Measurements from ENCODE around the gene ATP7B. TPM values are rescaled to one million over a fixed set of nuclear protein-coding genes. Genes with fewer than 3 reads are reported as not detected.

Gene ATP7B
- total and polyA plus RNA-seq, 2 donors (not counting 3 experiments of a cell fraction or from before 2014, with no cell fraction given) = 4.2 to 8.0 TPM

DNA sequence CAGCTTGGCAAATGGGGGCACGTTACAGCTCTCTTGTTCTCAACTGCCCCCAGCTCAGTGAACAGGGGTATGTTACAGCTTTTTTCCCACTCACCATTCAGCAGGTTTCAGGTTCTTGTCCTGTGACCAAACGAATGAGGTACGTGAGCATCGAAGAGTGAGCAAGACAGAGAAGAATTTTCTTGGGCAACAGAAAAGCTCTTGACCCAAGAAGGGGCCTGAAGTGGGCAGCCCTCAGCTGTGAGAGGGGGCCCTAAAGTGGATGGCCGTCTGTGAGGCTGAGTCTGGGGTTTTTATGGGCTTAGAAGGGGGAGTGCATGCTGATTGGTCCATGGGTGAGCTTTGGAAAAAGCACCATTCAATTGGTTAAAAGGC lies 128.0 kb downstream of the ATP7B start:
- H3K4me3 ChIP-seq (replicated peaks in 1 of 3; ENCODE audit: insufficient read depth in 1 of 3, low read depth in 1 of 3, low read length in 3 of 3) = no peak overlapping the region
- BruUV-seq (replicated peaks) = no TSS peak
- H3K9me3 ChIP-seq (replicated peaks; ENCODE audit: control insufficient read depth, insufficient read depth, low read length) = no peaks in the 10 kb centered on the region
- no peak overlapping the region for H3K9ac ChIP-seq (replicated peaks; ENCODE audit: extremely low read depth, insufficient read depth, low read length)
- H3K9me1 ChIP-seq (replicated peaks; ENCODE audit: control insufficient read depth, extremely low read depth, insufficient read depth, low read length) = no peaks in the 10 kb centered on the region
- TF ChIP-seq POLR2AphosphoS5 (IDR thresholded peaks at IDR 0.05; ENCODE audit: insufficient read depth, low read depth, low read length) = no peak
- no peak for TF ChIP-seq GATA2 (IDR thresholded peaks at IDR 0.05; ENCODE audit: insufficient read depth, insufficient read length, low read depth, low read length)
- TF ChIP-seq CTCF (IDR thresholded peaks at IDR 0.05; ENCODE audit: extremely low read depth in 1 of 2, insufficient read depth in 1 of 2, low read depth in 1 of 2, low read length in 2 of 2) = no peak
- TF ChIP-seq, protein P1, sequence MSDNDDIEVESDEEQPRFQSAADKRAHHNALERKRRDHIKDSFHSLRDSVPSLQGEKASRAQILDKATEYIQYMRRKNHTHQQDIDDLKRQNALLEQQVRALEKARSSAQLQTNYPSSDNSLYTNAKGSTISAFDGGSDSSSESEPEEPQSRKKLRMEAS (IDR thresholded peaks at IDR 0.05; ENCODE audit: insufficient read depth, insufficient read length) = no peak
- TF ChIP-seq JUN (IDR thresholded peaks at IDR 0.05; ENCODE audit: borderline replicate concordance, insufficient read depth, insufficient read length, low read depth) = no peak
- TF ChIP-seq FOS (IDR thresholded peaks at IDR 0.05; ENCODE audit: borderline replicate concordance, insufficient read depth, low read length) = no peak
- CTCF ChIA-PET = interaction anchor here (1.4 to 1.5 kb wide), 2 partner anchors 9 to 13 kb away, joined by 4 to 5 read pairs; no protein-coding TSS in a partner anchor
- H2AFZ ChIP-seq (ENCODE audit: low read depth, low read length) = no peak overlapping the region
- no peak overlapping the region for H3K4me2 ChIP-seq (ENCODE audit: insufficient read depth, low read length)
- no peaks in the 10 kb centered on the region for H3K4me1 ChIP-seq (ENCODE audit: control insufficient read depth, extremely low read depth, insufficient read depth, low read length)
- POLR2A ChIA-PET = no interaction called here
- dilution Hi-C loops (cut with MboI; ENCODE audit: extremely low pct_ligation_motif_present, low sequenced_read_pairs) = no loop called here
- no peaks in the 10 kb centered on the region for H3K79me2 ChIP-seq (ENCODE audit: control insufficient read depth, insufficient read depth, low read length)
- H4K20me1 ChIP-seq (replicated peaks; ENCODE audit: control insufficient read depth, extremely low read depth, insufficient read depth, low read length) = no peaks in the 10 kb centered on the region
- DNase-seq (ENCODE audit: low read depth, low spot score) (no peak), FAIRE-seq (no peak)
- no peak overlapping the region for H3K27ac ChIP-seq (ENCODE audit: insufficient read depth, low read depth, low read length)
- H3K27me3 ChIP-seq (ENCODE audit: control insufficient read depth in 2 of 2, insufficient read depth in 2 of 2, low read length in 2 of 2) = peaks cover 0 to 11% of the 10 kb centered on the region in 2 experiments
- intact Hi-C loops (cut with micrococcal nuclease) = no loop called here
- no peaks in the 10 kb centered on the region for H3K36me3 ChIP-seq (ENCODE audit: control insufficient read depth in 2 of 2, extremely low read depth in 1 of 2, insufficient read depth in 2 of 2, low read length in 2 of 2)

Other genes with a start within 250 kb of the ATP7B start
- gene DHRS12, start 207.3 kb downstream of the ATP7B start, total RNA-seq = 6.4 and 8.9 TPM in 2 replicates
- 9.1 and 9.4 TPM in 2 replicates for gene DHRS12, start 207.3 kb downstream of the ATP7B start, polyA plus RNA-seq
- gene TMEM272, start 166.3 kb downstream of the ATP7B start, total RNA-seq = not detected in 2 replicates
- gene TMEM272, start 166.3 kb downstream of the ATP7B start, polyA plus RNA-seq = not detected in 2 replicates
- gene CCDC70, start 149.5 kb downstream of the ATP7B start, total RNA-seq = not detected in 2 replicates
- gene CCDC70, start 149.5 kb downstream of the ATP7B start, polyA plus RNA-seq = not detected in 2 replicates
- 31.0 and 34.7 TPM in 2 replicates for gene ALG11, start 948 bp upstream of the ATP7B start, total RNA-seq
- 4.3 and 6.5 TPM in 2 replicates for gene ALG11, start 948 bp upstream of the ATP7B start, polyA plus RNA-seq
- 9.4 and 10.9 TPM in 2 replicates for gene UTP14C, start 13.2 kb upstream of the ATP7B start, total RNA-seq
- gene UTP14C, start 13.2 kb upstream of the ATP7B start, polyA plus RNA-seq = 3.3 and 4.1 TPM in 2 replicates
- 0.16 and 0.18 TPM in 2 replicates for gene NEK5, start 117.6 kb upstream of the ATP7B start, total RNA-seq
- gene NEK5, start 117.6 kb upstream of the ATP7B start, polyA plus RNA-seq = 0.03 TPM in 1 of 2 replicates, not detected in the other
- 13.8 and 23.5 TPM in 2 replicates for gene NEK3, start 148.1 kb upstream of the ATP7B start, total RNA-seq
- 8.3 and 10.3 TPM in 2 replicates for gene NEK3, start 148.1 kb upstream of the ATP7B start, polyA plus RNA-seq